ENCODE measurements around the gene HOXC11.
A peak's percentile ranks its signal among the peaks of the same experiment; 100 is the strongest.

DNA sequence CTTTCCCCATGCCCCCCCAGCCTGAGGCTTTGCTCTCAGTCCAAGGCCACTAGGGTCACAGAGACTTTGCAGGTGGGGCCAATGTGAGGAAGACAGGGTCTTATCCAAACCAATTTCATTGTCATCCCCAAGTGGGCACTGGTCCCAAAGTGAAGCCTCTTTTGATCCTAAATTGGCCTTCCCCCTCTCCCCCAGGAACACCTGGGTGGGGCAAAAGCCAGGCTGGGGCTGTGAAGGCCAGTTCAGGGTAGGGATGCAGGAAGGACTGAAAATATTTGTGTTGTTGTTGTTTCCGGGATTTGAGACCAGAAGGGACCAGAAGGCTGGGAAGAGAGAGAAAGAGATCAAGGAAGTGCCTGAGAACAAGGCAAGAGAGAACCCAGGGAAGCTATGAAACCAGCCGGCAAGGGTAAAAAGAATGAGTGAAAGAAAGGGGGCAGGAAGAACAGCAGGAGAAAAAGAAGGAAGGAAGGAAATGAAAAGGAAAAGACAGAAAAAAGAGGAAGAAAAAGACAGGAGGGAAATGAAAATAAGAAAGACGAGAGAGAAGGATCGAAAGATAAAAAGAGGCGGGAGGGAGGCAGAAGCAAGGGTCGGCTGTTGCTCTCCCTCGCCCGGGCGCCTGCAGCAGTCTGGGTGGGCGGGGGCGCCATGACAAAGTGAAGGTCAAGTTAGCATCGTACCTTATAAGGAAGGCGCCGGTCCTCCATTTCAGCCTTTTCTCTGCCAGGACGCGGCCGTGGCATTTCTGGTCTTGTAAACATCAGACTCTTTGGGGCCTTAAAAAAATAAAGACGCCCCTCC is 7.4 kb upstream of the HOXC11 start:
- TF ChIP-seq, protein P1, sequence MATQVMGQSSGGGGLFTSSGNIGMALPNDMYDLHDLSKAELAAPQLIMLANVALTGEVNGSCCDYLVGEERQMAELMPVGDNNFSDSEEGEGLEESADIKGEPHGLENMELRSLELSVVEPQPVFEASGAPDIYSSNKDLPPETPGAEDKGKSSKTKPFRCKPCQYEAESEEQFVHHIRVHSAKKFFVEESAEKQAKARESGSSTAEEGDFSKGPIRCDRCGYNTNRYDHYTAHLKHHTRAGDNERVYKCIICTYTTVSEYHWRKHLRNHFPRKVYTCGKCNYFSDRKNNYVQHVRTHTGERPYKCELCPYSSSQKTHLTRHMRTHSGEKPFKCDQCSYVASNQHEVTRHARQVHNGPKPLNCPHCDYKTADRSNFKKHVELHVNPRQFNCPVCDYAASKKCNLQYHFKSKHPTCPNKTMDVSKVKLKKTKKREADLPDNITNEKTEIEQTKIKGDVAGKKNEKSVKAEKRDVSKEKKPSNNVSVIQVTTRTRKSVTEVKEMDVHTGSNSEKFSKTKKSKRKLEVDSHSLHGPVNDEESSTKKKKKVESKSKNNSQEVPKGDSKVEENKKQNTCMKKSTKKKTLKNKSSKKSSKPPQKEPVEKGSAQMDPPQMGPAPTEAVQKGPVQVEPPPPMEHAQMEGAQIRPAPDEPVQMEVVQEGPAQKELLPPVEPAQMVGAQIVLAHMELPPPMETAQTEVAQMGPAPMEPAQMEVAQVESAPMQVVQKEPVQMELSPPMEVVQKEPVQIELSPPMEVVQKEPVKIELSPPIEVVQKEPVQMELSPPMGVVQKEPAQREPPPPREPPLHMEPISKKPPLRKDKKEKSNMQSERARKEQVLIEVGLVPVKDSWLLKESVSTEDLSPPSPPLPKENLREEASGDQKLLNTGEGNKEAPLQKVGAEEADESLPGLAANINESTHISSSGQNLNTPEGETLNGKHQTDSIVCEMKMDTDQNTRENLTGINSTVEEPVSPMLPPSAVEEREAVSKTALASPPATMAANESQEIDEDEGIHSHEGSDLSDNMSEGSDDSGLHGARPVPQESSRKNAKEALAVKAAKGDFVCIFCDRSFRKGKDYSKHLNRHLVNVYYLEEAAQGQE (IDR thresholded peaks at IDR 0.05; ENCODE audit: unreplicated experiment), result no peak
- TF ChIP-seq, protein P2, sequence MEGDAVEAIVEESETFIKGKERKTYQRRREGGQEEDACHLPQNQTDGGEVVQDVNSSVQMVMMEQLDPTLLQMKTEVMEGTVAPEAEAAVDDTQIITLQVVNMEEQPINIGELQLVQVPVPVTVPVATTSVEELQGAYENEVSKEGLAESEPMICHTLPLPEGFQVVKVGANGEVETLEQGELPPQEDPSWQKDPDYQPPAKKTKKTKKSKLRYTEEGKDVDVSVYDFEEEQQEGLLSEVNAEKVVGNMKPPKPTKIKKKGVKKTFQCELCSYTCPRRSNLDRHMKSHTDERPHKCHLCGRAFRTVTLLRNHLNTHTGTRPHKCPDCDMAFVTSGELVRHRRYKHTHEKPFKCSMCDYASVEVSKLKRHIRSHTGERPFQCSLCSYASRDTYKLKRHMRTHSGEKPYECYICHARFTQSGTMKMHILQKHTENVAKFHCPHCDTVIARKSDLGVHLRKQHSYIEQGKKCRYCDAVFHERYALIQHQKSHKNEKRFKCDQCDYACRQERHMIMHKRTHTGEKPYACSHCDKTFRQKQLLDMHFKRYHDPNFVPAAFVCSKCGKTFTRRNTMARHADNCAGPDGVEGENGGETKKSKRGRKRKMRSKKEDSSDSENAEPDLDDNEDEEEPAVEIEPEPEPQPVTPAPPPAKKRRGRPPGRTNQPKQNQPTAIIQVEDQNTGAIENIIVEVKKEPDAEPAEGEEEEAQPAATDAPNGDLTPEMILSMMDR (conservative IDR thresholded peaks at IDR 0.05; ENCODE audit: low read depth in 2 of 2), result no peak
- no peak for TF ChIP-seq EZH2phosphoT487 (IDR thresholded peaks at IDR 0.05; ENCODE audit: unreplicated experiment)
- TF ChIP-seq NANOG (IDR thresholded peaks at IDR 0.05; ENCODE audit: borderline replicate concordance), result no peak
- TF ChIP-seq POLR2AphosphoS5 (IDR thresholded peaks at IDR 0.05; ENCODE audit: low read depth), result no peak
- TF ChIP-seq, protein P3, sequence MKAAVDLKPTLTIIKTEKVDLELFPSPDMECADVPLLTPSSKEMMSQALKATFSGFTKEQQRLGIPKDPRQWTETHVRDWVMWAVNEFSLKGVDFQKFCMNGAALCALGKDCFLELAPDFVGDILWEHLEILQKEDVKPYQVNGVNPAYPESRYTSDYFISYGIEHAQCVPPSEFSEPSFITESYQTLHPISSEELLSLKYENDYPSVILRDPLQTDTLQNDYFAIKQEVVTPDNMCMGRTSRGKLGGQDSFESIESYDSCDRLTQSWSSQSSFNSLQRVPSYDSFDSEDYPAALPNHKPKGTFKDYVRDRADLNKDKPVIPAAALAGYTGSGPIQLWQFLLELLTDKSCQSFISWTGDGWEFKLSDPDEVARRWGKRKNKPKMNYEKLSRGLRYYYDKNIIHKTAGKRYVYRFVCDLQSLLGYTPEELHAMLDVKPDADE (IDR thresholded peaks at IDR 0.05), result no peak
- no peak for TF ChIP-seq STAT1 (IDR thresholded peaks at IDR 0.05; ENCODE audit: unreplicated experiment)
- peak; percentile 98 for TF ChIP-seq EZH2 (IDR thresholded peaks at IDR 0.05; ENCODE audit: low read depth, unreplicated experiment)
- no peak for TF ChIP-seq CREB1 (CRISPR knock-in tag; IDR thresholded peaks at IDR 0.05; ENCODE audit: low read depth)
- TF ChIP-seq ZNF331 (CRISPR knock-in tag; IDR thresholded peaks at IDR 0.05; ENCODE audit: low read depth), result no peak
- TF ChIP-seq ZNF114 (CRISPR knock-in tag; IDR thresholded peaks at IDR 0.05), result no peak

Data from GM23338 (cell line).